ENCODE measurements around the gene ZNF683.
"Not testable (repeated sequence)": the region's sequence is repeated elsewhere in the genome, so short reads cannot be mapped to it uniquely, and the experiment has no call there.

Gene ZNF683

DNA sequence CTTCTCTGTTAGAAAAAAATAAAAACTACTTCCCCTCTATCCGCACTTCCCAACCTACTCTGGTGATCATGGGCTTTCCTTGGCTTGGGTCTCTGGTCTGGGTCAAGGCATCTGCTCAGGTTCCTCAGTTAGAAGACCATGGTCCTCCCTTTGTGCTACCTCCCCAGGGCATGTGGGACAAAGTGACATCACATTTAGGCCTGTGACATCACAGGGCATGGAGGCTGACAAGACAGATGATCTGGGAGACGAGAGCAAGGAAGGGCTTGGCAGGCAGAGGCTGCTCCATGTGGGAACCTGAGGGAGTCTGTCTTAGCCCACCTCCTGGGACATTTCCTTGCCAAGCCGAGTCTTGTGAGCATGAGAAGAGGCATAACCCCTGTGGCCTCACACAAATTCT, at the start of gene ZNF683:
TSS of gene ZNF683 (minus strand) at position 140 of the 400 bp plus-strand sequence. CDS start 4,179 bp downstream, outside the sequence.
- H3K4me3 ChIP-seq (ENCODE audit: low read depth, low read length); DNase-seq (ENCODE audit: low read depth): not testable (repeated sequence)

GRCh38 chr1:26419494-26419893, 46.9 kb upstream of the ZNF683 start:
- DNase-seq (ENCODE audit: low read depth) = no peak
- no peak overlapping the region for H3K4me3 ChIP-seq (ENCODE audit: low read depth, low read length)

GRCh38 chr1:26418865-26419349, 46.4 kb upstream of the ZNF683 start:
- H3K4me3 ChIP-seq (ENCODE audit: low read depth, low read length) = no peak overlapping the region
- no peak for DNase-seq (ENCODE audit: low read depth)

DNA sequence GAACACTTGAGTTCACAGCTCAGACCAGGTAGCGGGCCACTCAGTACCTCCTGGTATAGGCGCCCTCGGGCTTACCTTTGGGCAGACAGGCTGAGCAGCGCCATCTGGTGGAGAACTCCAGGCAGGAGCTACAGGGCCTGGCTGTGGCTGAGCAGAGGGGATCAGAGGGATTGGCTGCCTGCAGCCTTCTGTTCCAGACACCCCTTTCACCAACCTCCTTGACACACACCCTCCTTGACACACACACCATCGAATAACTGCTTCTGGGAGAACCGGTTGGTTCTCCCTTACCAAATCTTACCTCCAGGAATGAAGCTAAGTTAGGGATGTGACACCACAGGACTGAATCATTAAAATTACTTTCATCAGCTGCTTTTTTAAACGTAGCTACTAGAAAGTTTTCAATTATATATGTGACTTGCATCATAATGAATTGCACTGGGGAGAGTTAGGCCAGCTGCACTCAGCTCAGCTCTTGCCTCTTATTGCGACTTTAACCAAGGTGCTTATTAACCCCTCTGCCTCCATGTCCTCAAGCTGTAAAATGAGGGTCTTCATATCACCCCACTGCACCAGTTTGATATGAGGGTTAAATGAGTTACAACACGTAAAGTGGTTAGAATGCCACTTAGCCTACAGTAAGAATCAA, 44.7 kb upstream of the ZNF683 start:
- no peak for DNase-seq (ENCODE audit: low read depth)
- H3K4me3 ChIP-seq (ENCODE audit: low read depth, low read length) = no peak overlapping the region

DNA sequence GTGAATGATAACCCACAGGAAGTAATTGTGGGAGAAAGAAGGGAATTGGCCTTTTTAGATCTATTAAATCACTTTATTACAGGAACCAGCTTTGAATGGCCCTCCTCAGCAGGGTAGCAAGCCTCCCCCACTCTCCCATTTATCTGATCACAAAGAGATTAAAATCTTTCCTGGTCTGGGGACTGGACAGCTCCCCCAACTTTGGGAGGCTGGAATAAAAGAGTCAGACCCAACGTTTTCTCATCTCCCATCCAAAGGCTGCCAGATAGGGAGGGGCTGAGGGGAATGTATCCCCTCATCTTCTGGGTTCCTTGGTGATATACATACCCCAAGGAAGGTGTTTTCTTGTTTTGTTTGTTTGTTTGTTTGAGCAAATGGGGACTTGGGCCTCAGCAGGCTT, 40.5 kb upstream of the ZNF683 start:
- no peak overlapping the region for H3K4me3 ChIP-seq (ENCODE audit: low read depth, low read length)
- no peak for DNase-seq (ENCODE audit: low read depth)

GRCh38 chr1:26412180-26412840, 39.8 kb upstream of the ZNF683 start:
- no peak for DNase-seq (ENCODE audit: low read depth)
- no peak overlapping the region for H3K4me3 ChIP-seq (ENCODE audit: low read depth, low read length)

DNA sequence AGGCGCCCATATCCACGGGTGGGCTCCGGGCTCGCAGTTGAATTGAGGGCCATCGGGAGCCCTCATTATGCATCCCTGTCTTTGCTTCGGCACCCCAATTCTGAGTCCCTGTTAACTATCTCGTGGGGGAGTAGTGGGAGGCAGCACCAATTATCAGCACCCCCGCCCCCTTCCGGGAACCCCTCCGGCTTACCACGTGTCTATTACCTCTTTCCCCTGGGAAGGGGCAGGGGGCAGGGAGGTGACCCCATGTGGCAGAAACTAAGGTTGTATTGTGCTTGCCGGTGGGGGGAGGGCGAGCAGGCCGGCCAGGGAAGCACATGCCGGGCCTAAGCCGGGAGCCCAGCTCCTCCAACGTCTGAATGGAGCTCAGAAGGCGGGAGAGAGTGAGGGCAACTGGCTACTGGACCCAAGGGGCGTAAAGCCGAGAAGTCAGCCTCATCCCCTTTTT, 39.1 kb upstream of the ZNF683 start:
- no peak overlapping the region for H3K4me3 ChIP-seq (ENCODE audit: low read depth, low read length)

GRCh38 chr1:26410706-26411623, 38.4 kb upstream of the ZNF683 start, which contains the start of gene LIN28A:
LIN28A (plus strand) TSS chr1:26410817; CDS start chr1:26410892, 75 bp downstream.
- no peak within 1 kb of the TSS for H3K4me3 ChIP-seq (ENCODE audit: low read depth, low read length)
- DNase-seq (ENCODE audit: low read depth) = no peak

More for the DNA sequence above, 39.1 kb upstream of the ZNF683 start:
- DNase-seq (ENCODE audit: low read depth) = no peak

- no peak for DNase-seq (ENCODE audit: low read depth)
- H3K4me3 ChIP-seq (ENCODE audit: low read depth, low read length) = no peak overlapping the region
Observed at GRCh38 chr1:26409191-26409807, 36.7 kb upstream of the ZNF683 start.

DNA sequence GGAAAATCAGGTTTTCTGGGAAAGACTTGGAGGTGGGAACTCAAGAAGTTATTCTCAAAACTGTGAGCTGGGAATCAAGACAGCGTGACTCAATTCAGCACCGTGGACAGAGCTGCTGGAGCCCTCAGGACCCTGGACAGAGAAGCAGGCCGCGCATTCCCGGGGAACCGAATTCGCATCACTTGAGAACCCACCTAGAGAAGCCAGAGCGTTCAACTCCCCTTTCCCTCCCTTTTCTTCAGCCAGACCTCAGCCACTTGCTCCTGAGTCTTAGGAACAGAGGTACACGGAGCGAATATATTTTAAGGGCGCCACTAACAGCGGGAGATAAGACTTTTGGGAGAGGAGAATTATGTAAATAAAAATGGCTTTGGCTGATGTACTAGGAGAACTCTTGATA, 36.1 kb upstream of the ZNF683 start:
- DNase-seq (ENCODE audit: low read depth) = no peak
- H3K4me3 ChIP-seq (ENCODE audit: low read depth, low read length) = no peak overlapping the region

GRCh38 chr1:26405281-26405915, 32.8 kb upstream of the ZNF683 start:
- H3K4me3 ChIP-seq (ENCODE audit: low read depth, low read length) = no peak overlapping the region
- DNase-seq (ENCODE audit: low read depth) = no peak

DNA sequence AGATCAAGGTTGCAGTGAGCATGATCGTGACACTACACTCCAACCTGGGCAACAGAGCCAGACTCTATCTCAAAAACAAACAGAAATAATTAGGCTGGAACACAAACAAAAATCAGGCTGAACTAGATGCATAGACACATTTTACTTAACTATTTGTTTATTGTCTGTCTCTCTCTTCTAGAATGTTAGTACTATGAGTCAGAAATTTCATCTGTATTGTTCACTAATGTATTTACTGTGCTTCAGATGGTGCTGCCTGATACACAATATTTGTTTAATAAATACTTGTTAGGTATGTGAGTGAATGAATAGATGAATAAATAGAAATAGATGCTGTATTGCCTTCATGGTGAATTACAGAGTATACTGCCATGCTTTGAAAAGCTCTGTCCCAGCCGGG, 32.1 kb upstream of the ZNF683 start:
- no peak overlapping the region for H3K4me3 ChIP-seq (ENCODE audit: low read depth, low read length)
- no peak for DNase-seq (ENCODE audit: low read depth)

DNA sequence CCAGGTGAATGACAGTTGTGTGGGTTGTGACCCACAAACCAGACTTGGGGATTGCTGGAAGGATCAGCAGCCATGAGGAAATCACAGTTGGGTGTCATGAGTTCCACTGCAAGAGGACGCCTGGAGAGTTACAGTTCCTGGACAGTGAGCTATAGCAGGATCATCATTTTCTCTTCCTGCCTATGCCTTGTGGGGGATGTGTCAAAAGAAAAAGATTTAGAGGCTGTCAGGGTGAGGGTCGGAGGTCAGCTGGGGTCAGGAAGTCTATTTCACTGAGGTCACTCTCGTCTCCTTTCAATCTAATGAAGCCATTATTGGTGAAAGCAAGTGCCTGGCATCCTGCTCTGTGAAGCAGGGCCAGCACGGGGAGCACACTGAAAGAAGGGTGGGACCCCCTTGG, 31.1 kb upstream of the ZNF683 start:
- no peak overlapping the region for H3K4me3 ChIP-seq (ENCODE audit: low read depth, low read length)
- DNase-seq (ENCODE audit: low read depth) = no peak

- H3K4me3 ChIP-seq (ENCODE audit: low read depth, low read length) = no peak overlapping the region
- DNase-seq (ENCODE audit: low read depth) = no peak
Observed at GRCh38 chr1:26401891-26402290, 29.3 kb upstream of the ZNF683 start.

DNA sequence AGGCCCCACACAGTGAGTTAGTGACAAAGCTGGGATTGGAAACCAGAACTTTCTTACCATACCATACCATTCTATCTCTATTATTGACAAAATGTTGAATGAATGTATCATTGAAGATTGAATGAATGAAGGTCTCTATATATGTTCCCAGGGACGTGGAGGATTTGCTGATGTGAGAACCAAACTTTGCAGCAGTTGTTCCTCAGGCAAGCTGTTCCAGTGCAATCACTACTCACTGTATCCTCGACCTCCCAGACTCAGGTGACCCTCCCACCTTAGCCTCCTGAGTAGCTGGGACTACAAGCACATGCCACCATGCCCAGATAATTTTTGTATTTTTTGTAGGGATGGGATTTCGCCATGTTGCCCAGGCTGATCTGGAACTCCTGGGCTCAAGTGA, 26.5 kb upstream of the ZNF683 start:
- H3K4me3 ChIP-seq (ENCODE audit: low read depth, low read length) = no peak overlapping the region
- no peak for DNase-seq (ENCODE audit: low read depth)

GRCh38 chr1:26395754-26396153, 23.2 kb upstream of the ZNF683 start:
- no peak overlapping the region for H3K4me3 ChIP-seq (ENCODE audit: low read depth, low read length)
- DNase-seq (ENCODE audit: low read depth) = no peak

- DNase-seq (ENCODE audit: low read depth) = no peak
- H3K4me3 ChIP-seq (ENCODE audit: low read depth, low read length) = no peak overlapping the region
Observed at GRCh38 chr1:26391450-26391849, 18.9 kb upstream of the ZNF683 start.

- H3K4me3 ChIP-seq (ENCODE audit: low read depth, low read length) = no peak overlapping the region
- no peak for DNase-seq (ENCODE audit: low read depth)
Observed at GRCh38 chr1:26389604-26390247, 17.2 kb upstream of the ZNF683 start.
